ENCODE results near the gene IL1RAP.

DNA sequence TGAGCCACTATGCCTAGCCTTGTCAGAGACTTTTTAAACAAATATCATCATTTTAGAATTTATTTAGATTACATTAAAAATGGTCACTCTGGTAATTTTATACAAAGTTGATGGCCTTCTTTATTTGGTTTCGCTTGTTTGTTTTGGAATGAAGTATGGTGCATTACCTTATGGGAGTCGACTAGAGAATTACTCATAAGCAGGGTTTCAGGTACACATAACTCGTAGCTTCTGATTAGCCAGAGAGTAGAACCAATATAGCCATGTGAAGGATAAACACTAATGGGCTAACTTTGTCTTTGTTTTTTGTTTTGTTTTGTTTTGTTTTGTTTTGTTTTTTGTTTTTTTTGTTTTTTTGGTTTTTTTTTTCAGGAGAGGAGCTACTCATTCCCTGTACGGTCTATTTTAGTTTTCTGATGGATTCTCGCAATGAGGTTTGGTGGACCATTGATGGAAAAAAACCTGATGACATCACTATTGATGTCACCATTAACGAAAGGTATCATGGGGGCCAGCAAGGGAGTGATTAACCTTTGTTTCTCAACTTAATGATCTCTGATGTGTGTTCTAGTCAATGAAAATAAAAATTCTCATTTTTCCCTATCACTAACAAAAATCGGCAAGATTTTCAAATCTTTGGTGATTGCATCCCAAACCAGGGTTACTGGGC lies 113.2 kb downstream of the IL1RAP start:
- no peak for TF ChIP-seq EZH2 (IDR thresholded peaks at IDR 0.05; ENCODE audit: insufficient read depth, poor library complexity, severe bottlenecking)
- no peak for TF ChIP-seq EZH2phosphoT487 (IDR thresholded peaks at IDR 0.05; ENCODE audit: insufficient read depth, low read depth)

Measured in GM23248 (cell line).